H9 (cell line): ENCODE measurements around the gene WIF1. TPM values are rescaled to one million over a fixed set of nuclear protein-coding genes. Genes with fewer than 3 reads are reported as not detected.

Source experiments
- DNase-seq: peaks from one replicate; pipeline ENCODE4 v3.0.0-alpha.2; 2017
- H2AFZ ChIP-seq: one replicate; pipeline ENCODE4 v1.6.1; 2013; ENCODE audit warnings: mild to moderate bottlenecking, low read length, control low read depth, moderate library complexity
- H2AK5ac ChIP-seq: 2 replicates; pipeline ENCODE4 v1.6.1; 2013; ENCODE audit warnings: low read length, control low read depth, mixed read lengths; ENCODE audit not compliant: insufficient read length
- H2BK120ac ChIP-seq: one replicate; pipeline ENCODE4 v1.6.1; 2013; ENCODE audit warnings: low read depth, mild to moderate bottlenecking, low read length, control low read depth, inconsistent platforms; ENCODE audit not compliant: poor library complexity, severe bottlenecking
- H2BK12ac ChIP-seq: 2 replicates; pipeline ENCODE4 v1.6.1; 2013; ENCODE audit warnings: low read length, control low read depth, mixed read lengths, low read depth; ENCODE audit not compliant: insufficient read length
- H2BK15ac ChIP-seq: 2 replicates; pipeline ENCODE4 v1.6.1; 2013; ENCODE audit warnings: low read depth, low read length, control low read depth
- H2BK20ac ChIP-seq: one replicate; pipeline ENCODE4 v1.6.1; 2013; ENCODE audit warnings: low read depth, mild to moderate bottlenecking, low read length, control low read depth, inconsistent platforms; ENCODE audit not compliant: poor library complexity, severe bottlenecking
- H2BK5ac ChIP-seq: 2 replicates; pipeline ENCODE4 v1.6.1; 2013; ENCODE audit warnings: low read length, control low read depth, mixed read lengths; ENCODE audit not compliant: insufficient read length
- H3K14ac ChIP-seq: 2 replicates; pipeline ENCODE4 v1.6.1; 2013; ENCODE audit warnings: low read length, control low read depth; ENCODE audit not compliant: insufficient read depth
- H3K18ac ChIP-seq: 2 replicates; pipeline ENCODE4 v1.6.1; 2013; ENCODE audit warnings: low read depth, mild to moderate bottlenecking, mixed read lengths, low read length, control low read depth; ENCODE audit not compliant: insufficient read length
- H3K23ac ChIP-seq: 2 replicates; pipeline ENCODE4 v1.6.1; 2013; ENCODE audit warnings: low read length, control low read depth, mixed read lengths, low read depth; ENCODE audit not compliant: insufficient read length
- H3K23me2 ChIP-seq: 2 replicates; pipeline ENCODE4 v1.6.1; 2013; ENCODE audit warnings: low read depth, mild to moderate bottlenecking, mixed read lengths, low read length, control low read depth; ENCODE audit not compliant: insufficient read length, poor library complexity, severe bottlenecking
- H3K27ac ChIP-seq: 2 replicates; pipeline ENCODE4 v1.5.1; 2013; ENCODE audit warnings: low read length, control low read depth, mixed read lengths, low read depth; ENCODE audit not compliant: insufficient read length
- H3K27me3 ChIP-seq: 2 replicates; pipeline ENCODE4 v1.6.1; 2013; ENCODE audit warnings: low read length, control low read depth, inconsistent platforms; ENCODE audit not compliant: insufficient read depth
- H3K4ac ChIP-seq: 2 replicates; pipeline ENCODE4 v1.6.1; 2013; ENCODE audit warnings: low read depth, mild to moderate bottlenecking, control low read depth, inconsistent platforms, low read length, moderate library complexity
- H3K4me1 ChIP-seq: 2 replicates; pipeline ENCODE4 v1.6.1; 2013; ENCODE audit warnings: low read length, control low read depth, inconsistent platforms; ENCODE audit not compliant: insufficient read depth
- H3K4me2 ChIP-seq: 2 replicates; pipeline ENCODE4 v1.6.1; 2013; ENCODE audit warnings: low read length, control low read depth, mixed read lengths; ENCODE audit not compliant: insufficient read length, insufficient read depth
- H3K56ac ChIP-seq: 2 replicates; pipeline ENCODE4 v1.6.1; 2013; ENCODE audit warnings: low read depth, mild to moderate bottlenecking, mixed read lengths, low read length, control low read depth; ENCODE audit not compliant: insufficient read length
- H3K79me1 ChIP-seq: 2 replicates; pipeline ENCODE4 v1.6.1; 2013; ENCODE audit warnings: low read depth, mild to moderate bottlenecking, moderate library complexity, low read length, control low read depth, inconsistent platforms; ENCODE audit not compliant: insufficient read depth, poor library complexity, severe bottlenecking
- H3K79me2 ChIP-seq: 2 replicates; pipeline ENCODE4 v1.6.1; 2013; ENCODE audit warnings: low read length, control low read depth, inconsistent platforms; ENCODE audit not compliant: insufficient read depth
- H3K9ac ChIP-seq: 2 replicates; pipeline ENCODE4 v1.6.1; 2013; ENCODE audit warnings: low read length, control low read depth, mixed read lengths; ENCODE audit not compliant: insufficient read length; ENCODE audit errors: extremely low read depth
- H3K9me3 ChIP-seq: one replicate; pipeline ENCODE4 v1.6.1; 2013; ENCODE audit warnings: low read depth, low read length, inconsistent platforms; ENCODE audit not compliant: control insufficient read depth
- H3T11ph ChIP-seq: one replicate; pipeline ENCODE4 v1.6.1; 2013; ENCODE audit warnings: mild to moderate bottlenecking, low read length, control low read depth, inconsistent platforms
- H4K20me1 ChIP-seq: one replicate; pipeline ENCODE4 v1.6.1; 2013; ENCODE audit not compliant: control insufficient read depth, insufficient read length, insufficient read depth
- H4K5ac ChIP-seq: 2 replicates; pipeline ENCODE4 v1.6.1; 2013; ENCODE audit warnings: low read depth, mild to moderate bottlenecking, mixed read lengths, low read length, control low read depth; ENCODE audit not compliant: insufficient read length
- H4K8ac ChIP-seq: replicated peaks from 2 replicates; pipeline ENCODE4 v1.6.1; 2013; ENCODE audit warnings: low read length, control low read depth, mixed read lengths, low read depth; ENCODE audit not compliant: insufficient read length
- H4K91ac ChIP-seq: 2 replicates; pipeline ENCODE4 v1.6.1; 2013; ENCODE audit warnings: low read depth, mild to moderate bottlenecking, moderate library complexity, mixed read lengths, low read length, control low read depth; ENCODE audit not compliant: insufficient read length
- H3K27ac Mint-ChIP-seq, 3 experiments: 2 replicates in 2 of 3; 3 replicates in 1 of 3; pipeline ENCODE4 v1.8.0; 2020 to 2021; ENCODE audit warnings: mixed read lengths in 3 of 3, mild to moderate bottlenecking in 1 of 3, moderate library complexity in 1 of 3
- H3K27me3 Mint-ChIP-seq: 2 replicates; pipeline ENCODE4 v1.8.0; 2021; ENCODE audit warnings: low read depth, mild to moderate bottlenecking, moderate library complexity, mixed read lengths
- H3K36me3 Mint-ChIP-seq, 3 experiments: 2 replicates in 2 of 3; 3 replicates in 1 of 3; pipeline ENCODE4 v1.8.0; 2020 to 2021; ENCODE audit warnings: low read depth in 3 of 3, mixed read lengths in 3 of 3; ENCODE audit not compliant: insufficient read depth in 1 of 3
- H3K4me1 Mint-ChIP-seq, 2 experiments: 2 replicates each; pipeline ENCODE4 v1.8.0; 2020; ENCODE audit warnings: mixed read lengths in 2 of 2
- H3K4me3 Mint-ChIP-seq, 2 experiments: 2 replicates in 1 of 2; 3 replicates in 1 of 2; pipeline ENCODE4 v1.8.0; 2020 to 2021; ENCODE audit warnings: mild to moderate bottlenecking in 2 of 2, mixed read lengths in 2 of 2, moderate library complexity in 1 of 2
- H3K9me3 Mint-ChIP-seq, 2 experiments: 2 replicates in 1 of 2; 3 replicates in 1 of 2; pipeline ENCODE4 v1.8.0; 2020; ENCODE audit warnings: mild to moderate bottlenecking in 2 of 2, mixed read lengths in 2 of 2, moderate library complexity in 1 of 2
- WGBS: extraction: QIAGEN DNeasy Blood & Tissue Kit; methylation state at CpG from one replicate; pipeline ENCODE4 v1.1.7; 2013; ENCODE audit warnings: missing lambda C conversion rate, low lambda C conversion rate, mixed read lengths; ENCODE audit not compliant: insufficient read length; ENCODE audit errors: extremely low coverage; 5-methylcytosine and 5-hydroxymethylcytosine counted together
- total RNA-seq: library from RNA; stranded (reverse); gene quantifications from 2 replicates; pipeline ENCODE4 v1.2.1, GENCODE V29; 2021
- TF ChIP-seq, protein P1 (sequence below): fragments of 200-600 bp; sonication (generic); conservative IDR thresholded peaks from 3 replicates; pipeline ENCODE4 v1.8.0; 2021; ENCODE audit warnings: antibody characterized with exemption, mild to moderate bottlenecking

Gene WIF1
- total RNA-seq, 1 experiment from 2014 or later, result 0.98 TPM

DNA sequence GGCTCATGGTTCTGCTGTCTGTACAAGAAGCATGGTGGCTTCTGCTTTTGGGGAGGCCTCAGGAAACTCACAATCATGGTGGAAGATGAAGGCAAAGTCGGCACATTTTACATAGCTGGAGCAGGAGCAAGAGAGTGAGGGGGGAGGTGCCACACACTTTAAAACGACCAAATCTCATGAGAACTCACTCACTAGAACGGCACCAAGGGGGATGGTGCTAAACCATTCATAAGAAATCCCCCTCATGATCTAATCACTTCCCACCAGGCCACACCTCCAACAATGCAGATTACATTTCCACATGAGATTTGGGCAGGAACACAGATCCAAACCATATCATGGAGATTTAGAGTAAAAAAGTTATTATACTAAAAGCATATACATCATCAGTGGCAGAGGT is 34.7 kb upstream of the WIF1 start:
- Histone ChIP-seq H3K27ac (no peak overlapping the region), H3K4me2 (no peak overlapping the region), H4K8ac (no peak overlapping the region), H3K27me3 (no peaks in the 10 kb centered on the region), H3K4ac (no peak overlapping the region), H3K23me2 (no peaks in the 10 kb centered on the region), H3K9ac (no peak overlapping the region), H2AK5ac (no peak overlapping the region), H2BK120ac (no peak overlapping the region), H2BK5ac (no peak overlapping the region), H3K79me2 (no peaks in the 10 kb centered on the region), H2BK12ac (no peak overlapping the region), H2BK20ac (no peak overlapping the region), H4K91ac (no peak overlapping the region), H4K20me1 (no peaks in the 10 kb centered on the region), H4K5ac (no peak overlapping the region), H2BK15ac (no peak overlapping the region), H3K14ac (no peak overlapping the region), H3K23ac (no peak overlapping the region), H3T11ph (no peak overlapping the region), H3K4me1 (no peaks in the 10 kb centered on the region; the same call in 1 of the 2 replicates), H3K56ac (no peak overlapping the region), H3K9me3 (no peaks in the 10 kb centered on the region), H2AFZ (no peak overlapping the region), H3K79me1 (no peaks in the 10 kb centered on the region), H3K18ac (no peak overlapping the region)
- Mint-ChIP-seq H3K4me3 (no peak overlapping the region), H3K4me1 (peaks cover 3 to 6% of the 10 kb centered on the region in 2 experiments; a peak in 3 of 4 replicates), H3K9me3 (no peaks in the 10 kb centered on the region), H3K27ac (no peak overlapping the region; a peak in 1 of 7 replicates), H3K36me3 (no peaks in the 10 kb centered on the region), H3K27me3 (peaks cover 19% of the 10 kb centered on the region)
- DNase-seq, result no peak
- TF ChIP-seq, protein P1, sequence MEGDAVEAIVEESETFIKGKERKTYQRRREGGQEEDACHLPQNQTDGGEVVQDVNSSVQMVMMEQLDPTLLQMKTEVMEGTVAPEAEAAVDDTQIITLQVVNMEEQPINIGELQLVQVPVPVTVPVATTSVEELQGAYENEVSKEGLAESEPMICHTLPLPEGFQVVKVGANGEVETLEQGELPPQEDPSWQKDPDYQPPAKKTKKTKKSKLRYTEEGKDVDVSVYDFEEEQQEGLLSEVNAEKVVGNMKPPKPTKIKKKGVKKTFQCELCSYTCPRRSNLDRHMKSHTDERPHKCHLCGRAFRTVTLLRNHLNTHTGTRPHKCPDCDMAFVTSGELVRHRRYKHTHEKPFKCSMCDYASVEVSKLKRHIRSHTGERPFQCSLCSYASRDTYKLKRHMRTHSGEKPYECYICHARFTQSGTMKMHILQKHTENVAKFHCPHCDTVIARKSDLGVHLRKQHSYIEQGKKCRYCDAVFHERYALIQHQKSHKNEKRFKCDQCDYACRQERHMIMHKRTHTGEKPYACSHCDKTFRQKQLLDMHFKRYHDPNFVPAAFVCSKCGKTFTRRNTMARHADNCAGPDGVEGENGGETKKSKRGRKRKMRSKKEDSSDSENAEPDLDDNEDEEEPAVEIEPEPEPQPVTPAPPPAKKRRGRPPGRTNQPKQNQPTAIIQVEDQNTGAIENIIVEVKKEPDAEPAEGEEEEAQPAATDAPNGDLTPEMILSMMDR, result no peak
- WGBS, result no CpG with 5 or more reads among the region's 3 CpGs
